Prostate gland (tissue), 2 donors: Measurements from ENCODE around the gene DOLK.

Source experiments
- POLR2A ChIP-seq: fragments of 450-650 bp; IDR thresholded peaks from one replicate; pipeline ENCODE4 v1.6.1; 2016; ENCODE audit warnings: antibody characterized with exemption, mild to moderate bottlenecking
- TF ChIP-seq, protein P1 (sequence below), 4 experiments: fragments of 200-600 bp in 2 of 4; fragments of 450-650 bp in 2 of 4; sonication (generic) in 2 of 4; IDR thresholded peaks; 1 replicate in 3 of 4; 2 replicates in 1 of 4; pipeline ENCODE4 v1.5.1; 2016 to 2019; ENCODE audit warnings: antibody characterized with exemption in 4 of 4, mild to moderate bottlenecking in 2 of 4, moderate library complexity in 2 of 4

DNA sequence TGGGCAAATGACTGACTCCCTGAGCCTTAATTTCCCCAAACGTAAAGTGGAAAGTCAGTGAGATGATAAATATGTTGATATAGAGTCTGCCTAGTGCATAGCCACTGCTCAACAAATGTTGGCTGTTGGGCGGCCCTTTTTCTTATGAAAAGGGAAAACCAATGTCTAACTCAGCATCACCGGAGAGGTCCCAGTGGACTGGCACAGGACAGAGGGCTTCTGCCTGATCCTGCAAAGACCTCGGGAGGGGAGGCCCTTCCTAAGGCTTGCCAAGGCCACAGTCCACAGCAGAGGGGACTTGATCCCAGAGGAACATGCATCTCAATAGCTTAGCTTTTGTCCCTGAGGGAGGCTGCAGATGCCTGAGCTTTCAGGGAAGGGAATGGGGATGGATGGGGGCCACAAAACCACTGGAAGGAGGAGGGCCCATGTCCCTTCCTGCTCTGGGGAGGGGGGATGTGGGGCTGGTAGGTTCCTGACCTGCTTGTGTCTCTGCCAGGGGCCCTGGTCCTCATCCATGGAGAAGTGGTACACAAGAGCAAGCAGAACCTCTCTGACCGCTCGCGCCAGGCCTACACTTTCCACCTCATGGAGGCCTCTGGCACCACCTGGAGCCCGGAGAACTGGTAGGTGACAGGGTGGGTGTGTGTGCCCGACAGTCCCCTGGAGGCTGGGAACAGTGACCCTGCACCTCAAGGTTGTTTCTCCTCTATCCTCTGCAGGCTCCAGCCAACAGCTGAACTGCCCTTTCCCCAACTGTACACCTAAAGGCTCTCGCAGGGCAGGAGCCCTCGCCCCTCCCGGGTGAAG, 6.3 kb downstream of the DOLK start:
- no peak for TF ChIP-seq POLR2A
- TF ChIP-seq, protein P1, sequence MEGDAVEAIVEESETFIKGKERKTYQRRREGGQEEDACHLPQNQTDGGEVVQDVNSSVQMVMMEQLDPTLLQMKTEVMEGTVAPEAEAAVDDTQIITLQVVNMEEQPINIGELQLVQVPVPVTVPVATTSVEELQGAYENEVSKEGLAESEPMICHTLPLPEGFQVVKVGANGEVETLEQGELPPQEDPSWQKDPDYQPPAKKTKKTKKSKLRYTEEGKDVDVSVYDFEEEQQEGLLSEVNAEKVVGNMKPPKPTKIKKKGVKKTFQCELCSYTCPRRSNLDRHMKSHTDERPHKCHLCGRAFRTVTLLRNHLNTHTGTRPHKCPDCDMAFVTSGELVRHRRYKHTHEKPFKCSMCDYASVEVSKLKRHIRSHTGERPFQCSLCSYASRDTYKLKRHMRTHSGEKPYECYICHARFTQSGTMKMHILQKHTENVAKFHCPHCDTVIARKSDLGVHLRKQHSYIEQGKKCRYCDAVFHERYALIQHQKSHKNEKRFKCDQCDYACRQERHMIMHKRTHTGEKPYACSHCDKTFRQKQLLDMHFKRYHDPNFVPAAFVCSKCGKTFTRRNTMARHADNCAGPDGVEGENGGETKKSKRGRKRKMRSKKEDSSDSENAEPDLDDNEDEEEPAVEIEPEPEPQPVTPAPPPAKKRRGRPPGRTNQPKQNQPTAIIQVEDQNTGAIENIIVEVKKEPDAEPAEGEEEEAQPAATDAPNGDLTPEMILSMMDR (IDR thresholded peaks at IDR 0.05), result no peak
